Smooth muscle cell (in vitro differentiated cells): ENCODE measurements around the gene ANKRD13A. TPM values are rescaled to one million over a fixed set of nuclear protein-coding genes. Genes with fewer than 3 reads are reported as not detected.

Experiments
- DNase-seq: peaks from one replicate; lab custom pipeline; 2025; ENCODE audit not compliant: unreplicated experiment; lab: John Stamatoyannopoulos, UW
- H2AFZ ChIP-seq: fragments of 200-600 bp; sonication (generic); 2 replicates; pipeline ENCODE4 v1.6.0; 2016; ENCODE audit warnings: antibody characterized with exemption, low read depth, mild to moderate bottlenecking
- H3F3A ChIP-seq: fragments of 200-600 bp; sonication (generic); 2 replicates; pipeline ENCODE4 v1.6.0; 2017; ENCODE audit warnings: antibody characterized with exemption, low read depth
- H3K27ac ChIP-seq: fragments of 200-600 bp; sonication (generic); 2 replicates; pipeline ENCODE4 v1.5.1; 2016; ENCODE audit warnings: low read depth, mild to moderate bottlenecking
- H3K27me3 ChIP-seq: fragments of 200-600 bp; sonication (generic); 2 replicates; pipeline ENCODE4 v1.6.1; 2016; ENCODE audit warnings: low read depth, mild to moderate bottlenecking
- H3K36me3 ChIP-seq: fragments of 200-600 bp; sonication (generic); 2 replicates; pipeline ENCODE4 v1.5.1; 2016; ENCODE audit warnings: low read depth
- H3K4me1 ChIP-seq: fragments of 200-600 bp; sonication (generic); 2 replicates; pipeline ENCODE4 v1.5.1; 2016; ENCODE audit warnings: low read depth
- H3K4me2 ChIP-seq: fragments of 200-600 bp; sonication (generic); 2 replicates; pipeline ENCODE4 v1.6.0; 2016; ENCODE audit warnings: mild to moderate bottlenecking
- H3K4me3 ChIP-seq: fragments of 200-600 bp; sonication (generic); 2 replicates; pipeline ENCODE4 v1.5.1; 2016; ENCODE audit warnings: mild to moderate bottlenecking
- H3K79me2 ChIP-seq: fragments of 200-600 bp; sonication (generic); 2 replicates; pipeline ENCODE4 v1.6.0; 2016; ENCODE audit warnings: low read depth, mild to moderate bottlenecking
- H3K9ac ChIP-seq: fragments of 200-600 bp; sonication (generic); 2 replicates; pipeline ENCODE4 v1.6.0; 2016; ENCODE audit warnings: low read depth
- H3K9me3 ChIP-seq: fragments of 200-600 bp; sonication (generic); replicated peaks from 2 replicates; pipeline ENCODE4 v1.5.1; 2016; ENCODE audit warnings: low read depth
- H4K20me1 ChIP-seq: fragments of 200-600 bp; sonication (generic); 2 replicates; pipeline ENCODE4 v1.6.0; 2016; ENCODE audit warnings: low read depth
- WGBS: methylation state at CpG from one replicate; pipeline ENCODE4 v1.1.7; 2016; ENCODE audit warnings: low lambda C conversion rate; 5-methylcytosine and 5-hydroxymethylcytosine counted together
- polyA plus RNA-seq: library from polyadenylated mRNA; unstranded; fragments of >200 nt; fragmentation: Nextera tagmentation; extraction: Ambion mirVana; gene quantifications from 2 replicates; pipeline ENCODE4 v1.2.1, GENCODE V29; 2016
- total RNA-seq: library from RNA; depleted of rRNA; stranded (reverse); fragments of >200 nt; gene quantifications from 2 replicates; pipeline ENCODE4 v1.2.3, GENCODE V29; 2014
- TF ChIP-seq, protein P1 (sequence below): fragments of 200-600 bp; sonication (generic); IDR thresholded peaks from 2 replicates; pipeline ENCODE4 v1.5.1; 2017; ENCODE audit warnings: borderline replicate concordance, mild to moderate bottlenecking, antibody characterized with exemption; ENCODE audit not compliant: insufficient read depth, poor library complexity, severe bottlenecking

Gene ANKRD13A
- total and polyA plus RNA-seq, 2 experiments from 2014 or later = 11.6 to 31.1 TPM

- no peaks in the 10 kb centered on the region for H3F3A ChIP-seq
- H3K27ac ChIP-seq = no peak overlapping the region
- H3K4me3 ChIP-seq = no peak overlapping the region
- H2AFZ ChIP-seq = no peak overlapping the region
- H3K36me3 ChIP-seq = peaks cover 5% of the 10 kb centered on the region
- TF ChIP-seq, protein P1, sequence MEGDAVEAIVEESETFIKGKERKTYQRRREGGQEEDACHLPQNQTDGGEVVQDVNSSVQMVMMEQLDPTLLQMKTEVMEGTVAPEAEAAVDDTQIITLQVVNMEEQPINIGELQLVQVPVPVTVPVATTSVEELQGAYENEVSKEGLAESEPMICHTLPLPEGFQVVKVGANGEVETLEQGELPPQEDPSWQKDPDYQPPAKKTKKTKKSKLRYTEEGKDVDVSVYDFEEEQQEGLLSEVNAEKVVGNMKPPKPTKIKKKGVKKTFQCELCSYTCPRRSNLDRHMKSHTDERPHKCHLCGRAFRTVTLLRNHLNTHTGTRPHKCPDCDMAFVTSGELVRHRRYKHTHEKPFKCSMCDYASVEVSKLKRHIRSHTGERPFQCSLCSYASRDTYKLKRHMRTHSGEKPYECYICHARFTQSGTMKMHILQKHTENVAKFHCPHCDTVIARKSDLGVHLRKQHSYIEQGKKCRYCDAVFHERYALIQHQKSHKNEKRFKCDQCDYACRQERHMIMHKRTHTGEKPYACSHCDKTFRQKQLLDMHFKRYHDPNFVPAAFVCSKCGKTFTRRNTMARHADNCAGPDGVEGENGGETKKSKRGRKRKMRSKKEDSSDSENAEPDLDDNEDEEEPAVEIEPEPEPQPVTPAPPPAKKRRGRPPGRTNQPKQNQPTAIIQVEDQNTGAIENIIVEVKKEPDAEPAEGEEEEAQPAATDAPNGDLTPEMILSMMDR = no peak
- H3K4me1 ChIP-seq = no peaks in the 10 kb centered on the region
- DNase-seq = no peak
- no peaks in the 10 kb centered on the region for H3K27me3 ChIP-seq
- H3K9me3 ChIP-seq = no peaks in the 10 kb centered on the region
- H4K20me1 ChIP-seq = no peaks in the 10 kb centered on the region
- no peak overlapping the region for H3K9ac ChIP-seq
- H3K79me2 ChIP-seq = no peaks in the 10 kb centered on the region
- WGBS = 88% methylated on average over 8 of the region's 8 CpGs
- no peak overlapping the region for H3K4me2 ChIP-seq
Measured at GRCh38 chr12:109967383-109968031, 31.7 kb upstream of the ANKRD13A start.

GRCh38 chr12:109968032-109968420 is 31.2 kb upstream of the ANKRD13A start:
- TF ChIP-seq, protein P1 = no peak
- WGBS = 100% methylated on average over 2 of the region's 2 CpGs

GRCh38 chr12:109968801-109969200 is 30.4 kb upstream of the ANKRD13A start:
- WGBS = 90% methylated on average over 8 of the region's 8 CpGs
- Histone ChIP-seq H3F3A (no peaks in the 10 kb centered on the region), H3K27ac (no peak overlapping the region), H3K36me3 (peaks cover 5% of the 10 kb centered on the region), H3K27me3 (no peaks in the 10 kb centered on the region), H3K4me3 (no peak overlapping the region), H2AFZ (no peak overlapping the region), H3K79me2 (no peaks in the 10 kb centered on the region), H3K4me2 (no peak overlapping the region), H3K9me3 (no peaks in the 10 kb centered on the region), H4K20me1 (no peaks in the 10 kb centered on the region), H3K9ac (no peak overlapping the region), H3K4me1 (no peaks in the 10 kb centered on the region)
- TF ChIP-seq, protein P1 = no peak
- no peak for DNase-seq

More at GRCh38 chr12:109968032-109968420, 31.2 kb upstream of the ANKRD13A start:
- Histone ChIP-seq H3K27me3 (no peaks in the 10 kb centered on the region), H4K20me1 (no peaks in the 10 kb centered on the region), H3K4me3 (no peak overlapping the region), H3K9me3 (no peaks in the 10 kb centered on the region), H3K4me1 (no peaks in the 10 kb centered on the region), H2AFZ (no peak overlapping the region), H3K9ac (no peak overlapping the region), H3K79me2 (no peaks in the 10 kb centered on the region), H3K36me3 (peaks cover 5% of the 10 kb centered on the region), H3F3A (no peaks in the 10 kb centered on the region), H3K4me2 (no peak overlapping the region), H3K27ac (no peak overlapping the region)
- no peak for DNase-seq

DNA sequence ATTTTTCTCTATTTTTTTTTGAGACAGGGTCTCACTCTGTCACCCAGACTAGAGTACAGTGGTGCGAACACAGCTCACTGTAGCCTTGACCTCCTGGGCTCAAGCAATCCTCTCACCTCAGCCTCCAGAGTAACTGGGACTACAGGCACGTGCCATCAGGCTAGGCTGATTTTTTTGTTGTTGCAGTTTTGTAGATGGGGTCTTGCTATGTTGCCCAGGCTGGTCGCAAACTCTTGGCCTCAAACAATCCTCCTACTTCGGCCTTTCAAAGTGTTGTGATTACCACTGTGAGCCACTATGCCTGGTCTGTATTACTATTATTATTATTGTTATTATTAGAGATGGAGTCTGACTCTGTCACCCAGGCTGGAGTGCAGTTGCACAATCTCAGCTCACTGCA is 26.4 kb upstream of the ANKRD13A start:
- no peak overlapping the region for H3K4me3 ChIP-seq
- H3K27me3 ChIP-seq = no peaks in the 10 kb centered on the region
- H3K4me2 ChIP-seq = no peak overlapping the region
- H2AFZ ChIP-seq = no peak overlapping the region
- TF ChIP-seq, protein P1 = no peak
- H3K79me2 ChIP-seq = no peaks in the 10 kb centered on the region
- H3K27ac ChIP-seq = no peak overlapping the region
- no peaks in the 10 kb centered on the region for H4K20me1 ChIP-seq
- H3K9me3 ChIP-seq = peaks cover 2% of the 10 kb centered on the region
- no peak overlapping the region for H3K9ac ChIP-seq
- H3K36me3 ChIP-seq = peaks cover 33% of the 10 kb centered on the region
- WGBS = 98% methylated on average over 4 of the region's 4 CpGs
- no peak for DNase-seq
- no peaks in the 10 kb centered on the region for H3K4me1 ChIP-seq
- no peaks in the 10 kb centered on the region for H3F3A ChIP-seq
